Tibial nerve (tissue), 4 donors: Measurements from ENCODE around the gene CCL23. TPM values are rescaled to one million over a fixed set of nuclear protein-coding genes. Genes with fewer than 3 reads are reported as not detected.

Experiments
- DNase-seq, 2 donors: peaks; one replicate each; pipeline ENCODE4 v3.0.0-alpha.2; 2019; ENCODE audit warnings: low spot score in 2 of 2
- H3K27ac ChIP-seq, 4 donors: fragments of 200-600 bp; sonication (generic) in 3 of 4; one replicate each; pipeline ENCODE4 v1.5.1; 2017 to 2019; ENCODE audit warnings: mild to moderate bottlenecking in 1 of 4
- H3K27me3 ChIP-seq, 2 donors: fragments of 200-600 bp; sonication (generic) in 1 of 2; one replicate each; pipeline versions ENCODE4 v1.5.1 to v1.6.0; 2017 to 2019
- H3K36me3 ChIP-seq, 3 donors: fragments of 200-600 bp; sonication (generic); one replicate each; pipeline ENCODE4 v1.5.1; 2018 to 2019
- H3K4me1 ChIP-seq, 4 donors: fragments of 200-600 bp; sonication (generic) in 3 of 4; one replicate each; pipeline ENCODE4 v1.5.1; 2017 to 2019
- H3K4me3 ChIP-seq, 4 donors: fragments of 200-600 bp; sonication (generic) in 3 of 4; one replicate each; pipeline ENCODE4 v1.5.1; 2017 to 2019; ENCODE audit warnings: mild to moderate bottlenecking in 1 of 4, moderate library complexity in 1 of 4
- H3K9me3 ChIP-seq, 4 donors: fragments of 200-600 bp; sonication (generic) in 3 of 4; one replicate each; pipeline ENCODE4 v1.5.1; 2017 to 2019
- CTCF ChIP-seq, 5 experiments: fragments of 200-600 bp in 3 of 5; fragments of 450-650 bp in 2 of 5; sonication (generic) in 3 of 5; IDR thresholded peaks; one replicate each; pipeline ENCODE4 v1.5.1; 2016 to 2019; ENCODE audit warnings: antibody characterized with exemption in 5 of 5, mild to moderate bottlenecking in 3 of 5, moderate library complexity in 2 of 5
- EP300 ChIP-seq, 2 donors: sonication (generic); formaldehyde crosslinking; IDR thresholded peaks; one replicate each; pipeline ENCODE4 v1.6.1; 2017; ENCODE audit warnings: antibody characterized with exemption in 2 of 2, mild to moderate bottlenecking in 1 of 2
- POLR2A ChIP-seq, 2 donors: fragments of 450-650 bp; IDR thresholded peaks; one replicate each; pipeline ENCODE4 v1.6.1; 2017; ENCODE audit warnings: antibody characterized with exemption in 2 of 2, mild to moderate bottlenecking in 2 of 2, moderate library complexity in 2 of 2
- WGBS, 2 donors: methylation state at CpG; one replicate each; pipeline ENCODE4 v1.1.5; 2018; 5-methylcytosine and 5-hydroxymethylcytosine counted together
- total RNA-seq, 4 donors: library from RNA; depleted of rRNA; stranded (reverse); fragments of >200 nt; gene quantifications; one replicate each; pipeline ENCODE4 v1.1.0, GENCODE V29; 2016

CCL23 gene
- total RNA-seq, 4 donors from 2014 or later: 3.1 to 36.9 (median 15.9) TPM

- 84 to 91% methylated on average over 2 of the region's 2 CpGs for WGBS, 2 donors
- Histone ChIP-seq H3K36me3 (no peaks in the 10 kb centered on the region), H3K9me3 (peaks cover 0 to 16% (median 0%) of the 10 kb centered on the region in 4 donors), H3K27me3 (no peaks in the 10 kb centered on the region), H3K27ac (no peak overlapping the region), H3K4me1 (no peaks in the 10 kb centered on the region), H3K4me3 (no peak overlapping the region)
- no peak for TF ChIP-seq POLR2A (IDR thresholded peaks at IDR 0.05)
- no peak for TF ChIP-seq CTCF (IDR thresholded peaks at IDR 0.05)
- no peak for TF ChIP-seq EP300 (IDR thresholded peaks at IDR 0.05)
- no peak for DNase-seq
Measured at GRCh38 chr17:35991075-35991474, 26.7 kb downstream of the CCL23 start.

- Histone ChIP-seq H3K27me3 (no peaks in the 10 kb centered on the region), H3K27ac (peak overlapping the region in 1 of 4 donors; percentile 24), H3K9me3 (peaks cover 0 to 11% (median 0%) of the 10 kb centered on the region in 4 donors), H3K36me3 (no peaks in the 10 kb centered on the region), H3K4me3 (no peak overlapping the region), H3K4me1 (no peaks in the 10 kb centered on the region)
- DNase-seq: no peak
- no peak for TF ChIP-seq EP300 (IDR thresholded peaks at IDR 0.05)
- TF ChIP-seq CTCF (IDR thresholded peaks at IDR 0.05): no peak
- TF ChIP-seq POLR2A (IDR thresholded peaks at IDR 0.05): no peak
Measured at GRCh38 chr17:35988164-35988563, 29.6 kb downstream of the CCL23 start.

GRCh38 chr17:35986643-35987042, 31.1 kb downstream of the CCL23 start, which contains the start of gene CCL14:
CCL14 (minus strand) TSS chr17:35986729; CDS start chr17:35986649, 80 bp downstream.
- Histone ChIP-seq H3K4me1 (no peaks in the 10 kb centered on the region), H3K9me3 (peaks cover 0 to 11% (median 0%) of the 10 kb centered on the region in 4 donors), H3K27ac (peak within 1 kb of the TSS in 1 of 4 donors; percentile 51), H3K27me3 (no peaks in the 10 kb centered on the region), H3K4me3 (peak within 1 kb of the TSS in 1 of 4 donors; percentile 28), H3K36me3 (no peaks in the 10 kb centered on the region)
- DNase-seq: no peak
- TF ChIP-seq EP300 (IDR thresholded peaks at IDR 0.05): no peak
- no peak for TF ChIP-seq CTCF (IDR thresholded peaks at IDR 0.05)
- no peak for TF ChIP-seq POLR2A (IDR thresholded peaks at IDR 0.05)
- WGBS, 2 donors: 42 to 60% methylated on average over 1 of the region's 1 CpG

- H3K4me3 ChIP-seq: peak overlapping the region in 1 of 4 donors; percentile 28
- no peak for TF ChIP-seq POLR2A (IDR thresholded peaks at IDR 0.05)
- no peak for TF ChIP-seq CTCF (IDR thresholded peaks at IDR 0.05)
- TF ChIP-seq EP300 (IDR thresholded peaks at IDR 0.05): no peak
- no peak for DNase-seq
Measured at GRCh38 chr17:35984140-35984539, 33.6 kb downstream of the CCL23 start.

GRCh38 chr17:35982409-35983191, 35.2 kb downstream of the CCL23 start:
- Histone ChIP-seq H3K27me3 (no peaks in the 10 kb centered on the region), H3K4me1 (no peaks in the 10 kb centered on the region), H3K36me3 (no peaks in the 10 kb centered on the region), H3K27ac (no peak overlapping the region), H3K4me3 (no peak overlapping the region), H3K9me3 (no peaks in the 10 kb centered on the region)
- 85 to 87% methylated on average over 3 of the region's 3 CpGs for WGBS, 2 donors
- TF ChIP-seq EP300 (IDR thresholded peaks at IDR 0.05): no peak
- no peak for TF ChIP-seq CTCF (IDR thresholded peaks at IDR 0.05)
- no peak for TF ChIP-seq POLR2A (IDR thresholded peaks at IDR 0.05)
- DNase-seq: no peak

More at GRCh38 chr17:35984140-35984539, 33.6 kb downstream of the CCL23 start:
- WGBS, 2 donors: 90 to 96% methylated on average over 6 of the region's 6 CpGs
- H3K27me3 ChIP-seq: no peaks in the 10 kb centered on the region
- no peaks in the 10 kb centered on the region for H3K36me3 ChIP-seq
- H3K4me1 ChIP-seq: no peaks in the 10 kb centered on the region
- no peak overlapping the region for H3K27ac ChIP-seq
- H3K9me3 ChIP-seq: peaks cover 0 to 6% (median 0%) of the 10 kb centered on the region in 4 donors
